Epithelial cell of proximal tubule (primary cell): Measurements from ENCODE around the gene HELT. TPM values are rescaled to one million over a fixed set of nuclear protein-coding genes. Genes with fewer than 3 reads are reported as not detected.

Source experiments
- DNase-seq: peaks from one replicate; pipeline ENCODE4 v3.0.0-alpha.2; 2011; ENCODE audit warnings: low read depth
- H3K4me3 ChIP-seq: 2 replicates; pipeline ENCODE4 v1.5.1; 2011; ENCODE audit warnings: low read depth, mild to moderate bottlenecking, low read length
- CTCF ChIP-seq: conservative IDR thresholded peaks from 2 replicates; pipeline ENCODE4 v1.5.1; 2012; ENCODE audit warnings: low read depth, mild to moderate bottlenecking, low read length
- total RNA-seq: library from RNA; depleted of rRNA; stranded (reverse); fragments of >200 nt; gene quantifications from 2 replicates; pipeline ENCODE4 v1.2.3, GENCODE V29; 2015

The HELT gene
- total RNA-seq, 1 donor from 2014 or later = not detected

- no peak for TF ChIP-seq CTCF
- DNase-seq = no peak
- H3K4me3 ChIP-seq = no peak overlapping the region
Measured at GRCh38 chr4:185062606-185063005, 44.3 kb downstream of the HELT start.

- H3K4me3 ChIP-seq = no peak overlapping the region
- DNase-seq = no peak
- no peak for TF ChIP-seq CTCF
Measured at GRCh38 chr4:185066179-185066578, 47.9 kb downstream of the HELT start.

- TF ChIP-seq CTCF = no peak
- no peak for DNase-seq
- no peak overlapping the region for H3K4me3 ChIP-seq
Measured at GRCh38 chr4:185068837-185069236, 50.5 kb downstream of the HELT start.

Other genes starting within 250 kb of the HELT start
- gene ACSL1, start 192.5 kb upstream of the HELT start, total RNA-seq = 18.5 and 27.5 TPM in 2 replicates
- gene SLC25A4, start 124.8 kb downstream of the HELT start, total RNA-seq = 20.5 and 25.0 TPM in 2 replicates
- gene CFAP97, start 185.5 kb downstream of the HELT start, total RNA-seq = 22.6 and 27.7 TPM in 2 replicates
- 16.3 and 40.6 TPM in 2 replicates for gene SNX25, start 191.1 kb downstream of the HELT start, total RNA-seq